Measurements from ENCODE around the gene PYROXD2.

Gene PYROXD2

DNA sequence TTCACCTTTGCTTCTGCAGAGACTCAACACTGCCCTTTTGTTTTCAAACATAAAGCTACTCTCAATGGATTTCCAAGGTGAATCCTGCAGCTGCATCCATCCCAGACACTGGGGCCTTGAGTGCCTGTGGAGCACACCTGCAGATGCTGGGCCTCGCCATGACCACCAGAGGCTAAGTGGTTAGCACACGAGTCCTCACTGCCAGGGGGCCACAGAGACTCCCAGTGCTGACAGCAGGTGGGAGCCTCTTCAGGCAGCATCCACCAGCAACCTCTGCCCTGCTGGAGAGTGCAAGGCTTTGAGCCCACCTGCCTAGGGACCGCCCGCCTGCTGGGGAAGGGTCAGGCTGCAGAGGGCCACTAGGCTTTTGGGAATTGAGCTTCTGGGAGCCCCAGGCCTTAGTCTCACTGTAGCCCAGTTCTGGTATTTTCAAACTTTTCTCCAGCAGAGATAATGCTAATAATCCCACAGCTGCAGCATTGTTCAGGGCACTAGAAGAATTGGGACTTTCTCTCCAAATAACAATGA lies 41.1 kb upstream of the PYROXD2 start:
- Histone ChIP-seq H3K27me3 (ENCODE audit: control insufficient read depth, insufficient read depth, low read length, poor library complexity, severe bottlenecking) (no peaks in the 10 kb centered on the region), H3K4me1 (ENCODE audit: control insufficient read depth, insufficient read depth, low read length) (peaks cover 24% of the 10 kb centered on the region), H3K4me3 (ENCODE audit: insufficient read depth, low read depth, low read length) (no peak overlapping the region), H3K36me3 (ENCODE audit: control insufficient read depth, insufficient read depth, low read length) (no peaks in the 10 kb centered on the region), H3K9me3 (ENCODE audit: control insufficient read depth, low read length) (no peaks in the 10 kb centered on the region), H3K27ac (ENCODE audit: insufficient read depth, low read depth, low read length, poor library complexity, severe bottlenecking) (no peak overlapping the region)
- 39 to 50% methylated on average over 4 of the region's 4 CpGs for whole genome bisulfite sequencing, 2 experiments

DNA sequence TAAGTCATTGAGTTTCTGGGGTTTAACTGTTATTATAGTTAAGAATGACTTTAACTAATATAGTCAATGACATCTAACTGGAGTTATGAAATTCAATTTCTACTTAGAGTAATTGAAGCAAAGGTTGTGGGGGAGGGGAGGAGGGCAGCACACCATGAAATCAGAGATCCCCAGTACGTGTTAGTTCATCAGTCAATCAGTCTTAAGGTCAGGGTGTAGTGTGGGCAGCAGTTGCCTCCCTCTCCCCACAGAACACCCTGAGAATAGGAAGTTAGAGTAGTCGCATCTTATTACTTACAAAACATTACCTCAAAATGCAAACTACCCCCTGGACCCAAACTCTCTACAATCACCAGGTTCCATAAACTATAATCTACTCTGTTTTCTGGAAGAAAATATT lies 38.7 kb upstream of the PYROXD2 start:
- H3K4me3 ChIP-seq (ENCODE audit: insufficient read depth, low read depth, low read length): no peak overlapping the region
- H3K36me3 ChIP-seq (ENCODE audit: control insufficient read depth, insufficient read depth, low read length): no peaks in the 10 kb centered on the region
- H3K27ac ChIP-seq (ENCODE audit: insufficient read depth, low read depth, low read length, poor library complexity, severe bottlenecking): no peak overlapping the region
- no peaks in the 10 kb centered on the region for H3K9me3 ChIP-seq (ENCODE audit: control insufficient read depth, low read length)
- peaks cover 24% of the 10 kb centered on the region for H3K4me1 ChIP-seq (ENCODE audit: control insufficient read depth, insufficient read depth, low read length)
- 76 to 86% methylated on average over 2 of the region's 2 CpGs for WGBS, 2 experiments
- no peaks in the 10 kb centered on the region for H3K27me3 ChIP-seq (ENCODE audit: control insufficient read depth, insufficient read depth, low read length, poor library complexity, severe bottlenecking)

DNA sequence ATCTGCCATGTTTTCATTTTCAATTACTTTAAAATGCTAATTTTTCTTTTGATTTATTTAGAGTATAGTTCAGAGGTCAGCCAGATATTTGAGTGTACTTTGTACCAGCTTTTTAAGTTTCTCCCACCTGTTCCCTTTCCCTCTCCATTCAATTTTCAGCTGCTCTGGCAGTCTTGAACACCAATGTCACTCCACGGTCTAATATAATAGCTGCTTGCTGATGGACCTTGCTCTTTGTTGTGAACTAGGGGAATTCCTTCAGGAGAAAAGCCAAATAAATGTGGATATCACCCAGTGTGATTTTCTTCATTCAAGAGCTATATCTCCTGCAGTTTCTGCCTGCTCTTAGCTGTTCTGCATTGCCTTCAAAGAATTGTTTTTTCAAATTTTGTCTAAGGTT lies 35.6 kb upstream of the PYROXD2 start:
- Histone ChIP-seq H3K27me3 (ENCODE audit: control insufficient read depth, insufficient read depth, low read length, poor library complexity, severe bottlenecking) (no peaks in the 10 kb centered on the region), H3K4me3 (ENCODE audit: insufficient read depth, low read depth, low read length) (no peak overlapping the region), H3K27ac (ENCODE audit: insufficient read depth, low read depth, low read length, poor library complexity, severe bottlenecking) (no peak overlapping the region), H3K36me3 (ENCODE audit: control insufficient read depth, insufficient read depth, low read length) (no peaks in the 10 kb centered on the region), H3K4me1 (ENCODE audit: control insufficient read depth, insufficient read depth, low read length) (peaks cover under 1% of the 10 kb centered on the region), H3K9me3 (ENCODE audit: control insufficient read depth, low read length) (no peaks in the 10 kb centered on the region)
- WGBS, 2 experiments: 73 to 83% methylated on average over 1 of the region's 1 CpG

DNA sequence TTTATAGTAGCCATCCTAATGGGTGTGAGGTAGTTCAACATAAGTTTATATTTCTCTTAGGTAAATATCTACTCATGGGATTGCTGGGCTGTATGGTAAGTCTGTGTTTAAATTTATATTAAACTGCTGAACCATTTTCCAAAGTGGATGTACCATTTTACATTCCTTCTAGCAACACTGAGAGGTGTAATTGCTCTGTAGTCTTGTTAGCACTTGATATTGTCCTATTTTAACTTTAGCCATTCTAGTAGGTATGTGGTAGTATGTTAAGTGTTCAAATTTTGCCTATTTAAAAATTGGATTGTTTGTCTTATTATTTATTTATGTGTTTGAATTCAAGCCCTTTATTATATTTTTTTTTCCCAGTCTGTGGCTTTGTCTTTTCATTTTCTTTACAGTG lies 34.3 kb upstream of the PYROXD2 start:
- no peak overlapping the region for H3K4me3 ChIP-seq (ENCODE audit: insufficient read depth, low read depth, low read length)
- H3K27ac ChIP-seq (ENCODE audit: insufficient read depth, low read depth, low read length, poor library complexity, severe bottlenecking): no peak overlapping the region
- H3K36me3 ChIP-seq (ENCODE audit: control insufficient read depth, insufficient read depth, low read length): peaks cover 8% of the 10 kb centered on the region
- no peaks in the 10 kb centered on the region for H3K9me3 ChIP-seq (ENCODE audit: control insufficient read depth, low read length)
- no peaks in the 10 kb centered on the region for H3K4me1 ChIP-seq (ENCODE audit: control insufficient read depth, insufficient read depth, low read length)
- no peaks in the 10 kb centered on the region for H3K27me3 ChIP-seq (ENCODE audit: control insufficient read depth, insufficient read depth, low read length, poor library complexity, severe bottlenecking)

DNA sequence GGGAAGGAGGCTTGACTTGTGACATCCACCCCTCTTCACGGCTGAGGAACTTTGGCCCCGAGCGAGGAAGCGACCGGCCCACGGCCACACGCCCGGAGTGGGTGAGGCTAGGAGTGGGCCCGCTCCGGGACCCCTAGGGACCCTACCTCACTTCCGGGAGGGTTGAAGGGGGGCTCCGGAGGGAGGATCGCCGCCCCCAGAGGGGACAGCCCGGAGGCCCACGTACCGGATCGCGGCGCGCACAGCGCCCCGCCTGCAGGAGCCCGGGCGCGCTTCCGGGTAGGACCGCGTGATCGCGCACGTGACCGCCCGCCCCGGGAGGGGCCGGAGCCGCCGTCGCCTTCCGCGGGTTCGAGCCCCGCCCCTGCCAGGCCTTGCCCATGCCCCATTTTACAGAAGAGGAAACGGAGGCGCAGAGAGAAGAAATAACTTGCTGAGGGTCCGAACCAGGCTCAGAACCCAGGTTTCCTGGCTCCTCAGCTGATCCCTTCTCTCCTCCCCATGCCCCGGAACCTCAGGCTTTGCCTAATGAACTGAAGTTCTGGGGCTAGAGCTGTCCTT lies 31.8 kb upstream of the PYROXD2 start, which contains the start of gene HPS1:
HPS1 (minus strand) TSS at position 275 of the 561 bp plus-strand sequence. CDS start 3,695 bp downstream, outside the sequence.
- no peaks in the 10 kb centered on the region for H3K4me1 ChIP-seq (ENCODE audit: control insufficient read depth, insufficient read depth, low read length)
- H3K4me3 ChIP-seq (ENCODE audit: insufficient read depth, low read depth, low read length): peak within 1 kb of the TSS; percentile 67
- 3% methylated on average over 47 of the region's 47 CpGs for WGBS, 2 experiments
- no peak within 1 kb of the TSS for H3K27ac ChIP-seq (ENCODE audit: insufficient read depth, low read depth, low read length, poor library complexity, severe bottlenecking)
- peaks cover 17% of the 10 kb centered on the region for H3K36me3 ChIP-seq (ENCODE audit: control insufficient read depth, insufficient read depth, low read length)
- no peaks in the 10 kb centered on the region for H3K27me3 ChIP-seq (ENCODE audit: control insufficient read depth, insufficient read depth, low read length, poor library complexity, severe bottlenecking)
- H3K9me3 ChIP-seq (ENCODE audit: control insufficient read depth, low read length): no peaks in the 10 kb centered on the region

DNA sequence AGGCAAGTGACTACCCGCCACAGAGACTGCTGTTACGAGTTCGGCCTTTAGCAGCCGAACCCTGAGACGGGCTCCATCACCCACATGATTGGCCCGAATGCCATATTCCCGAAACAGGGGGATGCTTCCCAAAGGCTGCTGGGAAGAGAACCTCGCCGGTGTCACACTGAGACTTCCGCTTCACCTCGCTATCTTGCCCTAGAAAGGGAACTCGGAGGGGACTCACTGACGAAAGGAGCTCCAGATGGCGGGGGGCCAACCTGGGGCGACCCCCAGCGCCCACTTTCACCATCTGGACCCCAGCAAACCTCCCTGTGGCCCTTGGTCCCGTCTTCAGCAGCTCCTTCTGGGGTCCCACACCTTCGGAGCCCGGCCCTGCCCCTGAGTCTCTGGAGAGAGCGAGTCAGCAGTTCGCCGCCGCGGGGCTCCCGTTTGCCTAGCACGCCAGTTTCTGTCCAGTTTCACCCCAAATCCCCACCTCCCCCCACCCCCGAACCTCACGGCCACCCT lies 31.2 kb upstream of the PYROXD2 start:
- no peak overlapping the region for H3K27ac ChIP-seq (ENCODE audit: insufficient read depth, low read depth, low read length, poor library complexity, severe bottlenecking)
- no peaks in the 10 kb centered on the region for H3K27me3 ChIP-seq (ENCODE audit: control insufficient read depth, insufficient read depth, low read length, poor library complexity, severe bottlenecking)
- H3K9me3 ChIP-seq (ENCODE audit: control insufficient read depth, low read length): no peaks in the 10 kb centered on the region
- H3K4me3 ChIP-seq (ENCODE audit: insufficient read depth, low read depth, low read length): peak overlapping the region; percentile 67
- H3K4me1 ChIP-seq (ENCODE audit: control insufficient read depth, insufficient read depth, low read length): no peaks in the 10 kb centered on the region
- 17 to 21% methylated on average over 28 of the region's 28 CpGs for WGBS, 2 experiments
- H3K36me3 ChIP-seq (ENCODE audit: control insufficient read depth, insufficient read depth, low read length): peaks cover 18% of the 10 kb centered on the region

DNA sequence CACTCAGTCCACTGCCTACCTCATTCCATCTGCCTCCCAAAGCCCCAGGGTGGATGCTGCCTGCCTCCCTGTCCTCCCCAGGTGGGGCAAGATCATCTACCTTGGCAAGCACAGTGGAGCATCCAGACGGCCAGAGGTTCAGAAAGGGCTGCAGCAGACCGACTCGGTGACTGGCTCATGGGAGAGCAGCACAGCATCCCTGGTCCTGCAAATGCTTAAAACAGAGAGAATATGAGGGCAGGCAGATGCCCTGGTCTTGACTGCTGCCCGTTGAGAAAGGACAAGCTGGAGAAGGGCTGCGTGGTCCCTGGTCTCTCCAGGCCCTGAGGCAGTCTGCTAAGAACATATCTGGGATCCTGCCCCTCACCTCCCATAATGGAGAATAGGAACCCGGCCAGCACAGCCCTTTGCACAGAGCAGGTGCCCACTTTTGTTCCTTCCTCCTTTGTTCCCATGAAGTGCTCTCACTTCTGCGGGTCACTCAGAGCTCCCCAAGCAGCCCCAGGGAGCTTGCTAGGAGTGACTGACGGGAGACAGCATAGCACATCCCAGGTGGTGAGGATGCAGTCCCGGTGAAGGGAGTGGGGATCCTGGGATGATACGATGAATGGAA lies 30.3 kb upstream of the PYROXD2 start:
- Histone ChIP-seq H3K27ac (ENCODE audit: insufficient read depth, low read depth, low read length, poor library complexity, severe bottlenecking) (no peak overlapping the region), H3K36me3 (ENCODE audit: control insufficient read depth, insufficient read depth, low read length) (peaks cover 18% of the 10 kb centered on the region), H3K9me3 (ENCODE audit: control insufficient read depth, low read length) (no peaks in the 10 kb centered on the region), H3K4me3 (ENCODE audit: insufficient read depth, low read depth, low read length) (no peak overlapping the region), H3K4me1 (ENCODE audit: control insufficient read depth, insufficient read depth, low read length) (no peaks in the 10 kb centered on the region), H3K27me3 (ENCODE audit: control insufficient read depth, insufficient read depth, low read length, poor library complexity, severe bottlenecking) (no peaks in the 10 kb centered on the region)
- WGBS, 2 experiments: 92 to 94% methylated on average over 10 of the region's 10 CpGs

DNA sequence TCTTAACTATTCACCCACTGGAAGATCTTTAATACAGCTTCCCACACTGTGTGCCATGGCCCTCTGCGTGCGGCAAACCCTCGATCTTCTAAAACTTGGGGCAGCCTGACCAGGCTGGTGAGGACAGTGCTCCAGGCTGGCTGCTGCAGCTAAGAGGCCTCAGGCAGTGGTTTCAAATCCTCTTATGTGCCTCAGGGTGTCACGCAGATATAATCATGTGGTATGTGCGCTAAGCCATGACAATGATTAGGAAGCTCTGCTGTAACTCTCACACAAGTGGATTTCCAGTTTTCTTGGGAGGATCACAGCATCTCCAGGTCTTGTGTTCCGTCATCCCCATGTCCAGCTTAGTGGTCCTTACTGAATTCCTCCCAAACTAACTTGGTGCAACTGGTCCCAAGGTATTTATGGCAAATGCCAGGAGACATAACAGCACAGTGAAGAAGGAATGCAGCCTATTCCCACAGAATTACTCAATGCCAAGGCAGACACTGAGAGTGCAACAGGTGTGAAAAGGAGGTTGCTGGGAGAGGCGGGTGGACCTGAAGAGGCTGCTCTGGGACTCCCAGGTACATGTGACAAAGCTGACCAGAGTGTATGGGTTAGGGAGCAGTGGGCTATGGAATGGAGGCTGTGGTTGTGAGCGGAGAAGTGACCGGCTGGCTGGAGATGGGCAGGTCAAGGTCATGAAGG lies 29.5 kb upstream of the PYROXD2 start:
- H3K36me3 ChIP-seq (ENCODE audit: control insufficient read depth, insufficient read depth, low read length): peaks cover 24% of the 10 kb centered on the region
- H3K4me1 ChIP-seq (ENCODE audit: control insufficient read depth, insufficient read depth, low read length): no peaks in the 10 kb centered on the region
- no peaks in the 10 kb centered on the region for H3K9me3 ChIP-seq (ENCODE audit: control insufficient read depth, low read length)
- 89 to 90% methylated on average over 9 of the region's 9 CpGs for WGBS, 2 experiments
- no peaks in the 10 kb centered on the region for H3K27me3 ChIP-seq (ENCODE audit: control insufficient read depth, insufficient read depth, low read length, poor library complexity, severe bottlenecking)
- H3K27ac ChIP-seq (ENCODE audit: insufficient read depth, low read depth, low read length, poor library complexity, severe bottlenecking): no peak overlapping the region
- H3K4me3 ChIP-seq (ENCODE audit: insufficient read depth, low read depth, low read length): no peak overlapping the region

DNA sequence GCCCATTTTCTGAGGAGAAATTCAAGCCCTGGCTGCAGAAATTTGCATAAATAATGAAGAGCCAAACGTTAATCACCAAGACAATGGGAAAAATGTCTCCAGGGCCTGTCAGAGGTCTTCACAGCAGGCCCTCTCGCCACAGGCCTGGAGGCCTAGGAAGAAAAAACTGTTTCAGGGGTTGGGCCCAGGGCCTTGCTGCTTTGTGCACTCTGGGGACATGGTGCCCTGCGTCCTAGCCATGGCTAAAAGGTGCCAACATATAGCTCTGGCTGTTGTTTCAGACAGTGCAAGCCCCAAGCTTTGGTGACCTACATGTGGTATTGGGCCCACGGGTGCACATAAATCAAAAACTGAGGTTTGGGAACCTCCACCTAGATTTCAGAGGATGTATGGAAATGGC lies 23.7 kb upstream of the PYROXD2 start:
- no peak overlapping the region for H3K4me3 ChIP-seq (ENCODE audit: insufficient read depth, low read depth, low read length)
- no peaks in the 10 kb centered on the region for H3K4me1 ChIP-seq (ENCODE audit: control insufficient read depth, insufficient read depth, low read length)
- H3K27me3 ChIP-seq (ENCODE audit: control insufficient read depth, insufficient read depth, low read length, poor library complexity, severe bottlenecking): no peaks in the 10 kb centered on the region
- WGBS, 2 experiments: 82 to 83% methylated on average over 4 of the region's 4 CpGs
- H3K36me3 ChIP-seq (ENCODE audit: control insufficient read depth, insufficient read depth, low read length): peaks cover 32% of the 10 kb centered on the region
- no peaks in the 10 kb centered on the region for H3K9me3 ChIP-seq (ENCODE audit: control insufficient read depth, low read length)
- H3K27ac ChIP-seq (ENCODE audit: insufficient read depth, low read depth, low read length, poor library complexity, severe bottlenecking): no peak overlapping the region

DNA sequence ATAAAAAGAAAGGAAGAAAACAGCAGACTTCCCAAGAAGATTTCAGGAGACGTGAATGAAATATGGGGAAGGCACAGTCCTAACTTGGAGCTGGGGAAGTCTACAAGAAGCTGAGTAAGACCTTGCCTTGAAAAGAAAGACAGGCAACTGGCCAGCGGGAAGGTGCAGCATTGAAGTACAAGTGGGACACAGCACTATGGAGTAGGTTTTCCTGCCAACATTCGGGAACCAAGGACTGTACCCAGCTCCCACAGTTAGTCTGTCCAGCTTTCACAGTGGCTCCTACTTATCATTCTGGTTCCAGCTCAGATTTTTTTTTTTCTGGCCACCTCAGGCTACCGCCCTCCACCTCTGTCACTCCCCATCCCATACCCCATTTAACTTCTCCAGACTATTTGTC lies 21.7 kb upstream of the PYROXD2 start:
- H3K9me3 ChIP-seq (ENCODE audit: control insufficient read depth, low read length): peaks cover 2% of the 10 kb centered on the region
- 95 to 97% methylated on average over 4 of the region's 4 CpGs for WGBS, 2 experiments

More for the DNA sequence above, 21.7 kb upstream of the PYROXD2 start:
- H3K4me1 ChIP-seq (ENCODE audit: control insufficient read depth, insufficient read depth, low read length): no peaks in the 10 kb centered on the region
- H3K36me3 ChIP-seq (ENCODE audit: control insufficient read depth, insufficient read depth, low read length): peaks cover 42% of the 10 kb centered on the region
- H3K27me3 ChIP-seq (ENCODE audit: control insufficient read depth, insufficient read depth, low read length, poor library complexity, severe bottlenecking): no peaks in the 10 kb centered on the region
- no peak overlapping the region for H3K4me3 ChIP-seq (ENCODE audit: insufficient read depth, low read depth, low read length)
- no peak overlapping the region for H3K27ac ChIP-seq (ENCODE audit: insufficient read depth, low read depth, low read length, poor library complexity, severe bottlenecking)
